ENCODE results near the gene RAB22A.
"Not testable (repeated sequence)": the region's sequence is repeated elsewhere in the genome, so short reads cannot be mapped to it uniquely, and the experiment has no call there.

The RAB22A gene

GRCh38 chr20:58389324-58389967 is 79.9 kb downstream of the RAB22A start:
- peak; percentile 33 for DNase-seq

GRCh38 chr20:58389968-58390658 is 80.6 kb downstream of the RAB22A start:
- no peak for DNase-seq

- no peak for DNase-seq
Observed at GRCh38 chr20:58390659-58391035, 81.1 kb downstream of the RAB22A start.

GRCh38 chr20:58392286-58392685 is 82.8 kb downstream of the RAB22A start:
- no peak for DNase-seq

DNA sequence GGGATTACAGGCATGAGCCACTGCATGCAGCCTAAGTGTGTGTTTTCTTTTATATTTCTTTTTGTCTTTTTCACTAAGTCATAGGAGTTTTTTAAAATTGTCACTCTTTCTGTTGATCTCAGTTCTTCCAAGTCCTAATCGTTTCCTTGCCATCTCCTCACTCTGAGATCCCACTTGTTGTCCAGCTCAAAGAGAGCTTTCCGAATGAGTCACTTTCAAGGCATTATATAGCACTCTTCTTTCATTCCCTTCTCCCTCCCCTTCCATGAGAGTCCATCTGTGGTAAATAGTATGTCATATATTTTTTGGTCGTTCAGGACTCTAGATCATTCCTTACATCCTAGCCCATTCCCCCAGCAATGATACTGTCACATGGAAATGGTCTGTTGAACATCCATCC is 83.8 kb downstream of the RAB22A start:
- DNase-seq, result peak; percentile 70

- no peak for DNase-seq
Observed at GRCh38 chr20:58394801-58395200, 85.3 kb downstream of the RAB22A start.

GRCh38 chr20:58395604-58396003 is 86.1 kb downstream of the RAB22A start:
- no peak for DNase-seq

- DNase-seq, result no peak
Observed at GRCh38 chr20:58397429-58397828, 87.9 kb downstream of the RAB22A start.

DNA sequence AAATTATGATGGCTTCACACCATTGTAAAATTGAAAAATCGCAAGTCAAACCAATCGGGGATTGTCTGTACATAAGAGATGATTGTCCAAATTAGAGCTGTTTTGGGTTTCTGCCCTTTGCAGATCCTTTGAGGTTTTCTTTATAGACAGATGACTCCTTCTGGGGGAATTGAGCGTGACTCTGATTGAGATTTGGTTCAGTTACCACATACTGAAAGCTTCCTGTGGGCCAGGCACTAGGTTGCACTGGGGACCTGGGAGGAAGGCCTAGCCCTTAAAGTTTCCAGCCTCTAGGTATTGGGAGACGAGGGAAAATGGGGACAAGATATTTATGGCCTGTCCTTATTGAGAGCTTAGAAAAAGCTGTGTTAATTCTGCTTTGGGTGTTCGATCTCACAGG is 88.7 kb downstream of the RAB22A start:
- no peak for DNase-seq

GRCh38 chr20:58399926-58400325 is 90.4 kb downstream of the RAB22A start:
- no peak for DNase-seq

DNA sequence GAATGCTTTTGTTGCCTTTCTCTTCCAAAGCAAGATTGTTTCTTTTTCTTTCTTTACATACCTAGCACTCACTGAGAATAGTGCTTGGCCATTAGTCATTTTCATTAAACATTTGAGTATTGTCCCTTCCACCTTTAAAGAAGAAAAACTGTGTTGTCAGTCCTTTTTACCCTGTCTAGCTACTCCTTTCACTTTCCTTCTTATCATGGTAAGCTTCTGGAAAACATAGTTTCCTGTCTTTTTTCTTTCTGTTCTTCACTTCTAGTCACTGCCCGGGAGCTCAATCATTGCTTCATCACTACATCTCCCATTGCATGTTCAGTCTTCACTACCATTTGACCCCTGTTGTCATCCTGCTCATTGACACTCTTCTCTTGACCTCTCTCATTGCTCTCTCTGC is 91.6 kb downstream of the RAB22A start:
- DNase-seq, result no peak

- no peak for DNase-seq
Observed at GRCh38 chr20:58402305-58402704, 92.8 kb downstream of the RAB22A start.

DNA sequence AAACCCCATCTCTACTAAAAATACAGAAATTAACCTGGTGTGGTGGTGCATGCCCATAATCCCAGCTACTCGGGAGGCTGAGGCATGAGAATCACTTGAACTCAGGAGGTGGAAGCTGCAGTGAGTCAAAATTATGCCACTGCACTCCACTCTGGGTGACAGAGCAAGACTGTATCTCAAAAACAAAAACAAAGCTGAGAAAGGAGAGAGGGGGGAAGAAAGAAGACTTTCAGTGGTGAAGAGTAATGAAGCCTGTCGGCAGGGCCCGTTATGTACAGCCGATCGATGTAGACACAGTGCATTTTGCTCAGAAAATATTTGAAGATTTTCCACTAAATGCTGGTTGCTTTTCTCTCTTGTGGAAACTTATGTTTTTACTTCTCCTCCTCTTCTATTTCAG is 93.3 kb downstream of the RAB22A start:
- DNase-seq, result no peak

DNA sequence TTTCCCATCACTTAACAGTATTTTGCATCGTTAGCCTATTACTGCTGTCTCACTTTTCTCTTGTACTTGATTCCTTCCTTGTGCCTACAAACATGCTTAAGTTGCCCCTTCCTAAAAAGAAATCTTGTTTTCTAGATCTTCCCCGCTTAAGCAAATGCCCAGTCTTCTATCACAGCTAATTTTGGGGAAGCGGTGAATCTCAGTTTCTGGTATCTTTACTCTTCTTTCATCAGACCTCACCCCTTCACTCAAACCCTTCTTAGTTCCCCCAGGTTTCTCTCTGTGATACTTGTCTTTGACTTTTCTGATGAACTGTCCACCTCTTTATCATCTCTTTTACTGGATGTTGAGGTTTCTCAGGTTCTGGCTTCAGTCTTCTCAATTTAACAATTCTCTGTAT is 93.8 kb downstream of the RAB22A start:
- no peak for DNase-seq

GRCh38 chr20:58405504-58406291 is 96.2 kb downstream of the RAB22A start:
- no peak for DNase-seq

DNA sequence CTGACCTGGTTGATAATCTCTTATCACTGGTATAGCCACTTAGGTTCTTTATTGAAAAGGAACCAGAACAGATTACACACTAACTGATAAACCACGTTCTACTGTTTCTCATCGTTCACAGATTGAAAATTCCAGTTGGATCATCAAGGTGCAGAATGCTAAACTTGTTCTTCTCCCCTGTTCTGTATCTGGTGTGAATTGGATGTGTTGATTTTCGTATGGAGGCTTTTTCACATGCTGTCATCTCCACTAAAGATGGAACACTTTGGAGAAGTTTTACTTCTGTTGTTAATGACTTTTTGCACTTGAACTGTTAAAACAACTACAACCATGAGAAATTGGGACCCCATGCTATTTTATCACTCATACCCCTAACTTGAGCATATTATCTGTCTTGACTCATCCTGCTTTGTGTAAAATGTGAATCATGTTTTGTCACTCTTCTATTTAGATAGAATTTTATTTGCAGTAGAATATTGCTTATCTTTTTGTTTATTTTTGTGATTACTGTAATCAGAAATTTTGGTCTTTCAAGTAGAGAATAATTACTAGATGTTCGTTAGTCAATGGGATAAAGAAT is 97.0 kb downstream of the RAB22A start:
- DNase-seq, result no peak

- peak; percentile 14 for DNase-seq
Observed at GRCh38 chr20:58407201-58407873, 97.8 kb downstream of the RAB22A start.

DNA sequence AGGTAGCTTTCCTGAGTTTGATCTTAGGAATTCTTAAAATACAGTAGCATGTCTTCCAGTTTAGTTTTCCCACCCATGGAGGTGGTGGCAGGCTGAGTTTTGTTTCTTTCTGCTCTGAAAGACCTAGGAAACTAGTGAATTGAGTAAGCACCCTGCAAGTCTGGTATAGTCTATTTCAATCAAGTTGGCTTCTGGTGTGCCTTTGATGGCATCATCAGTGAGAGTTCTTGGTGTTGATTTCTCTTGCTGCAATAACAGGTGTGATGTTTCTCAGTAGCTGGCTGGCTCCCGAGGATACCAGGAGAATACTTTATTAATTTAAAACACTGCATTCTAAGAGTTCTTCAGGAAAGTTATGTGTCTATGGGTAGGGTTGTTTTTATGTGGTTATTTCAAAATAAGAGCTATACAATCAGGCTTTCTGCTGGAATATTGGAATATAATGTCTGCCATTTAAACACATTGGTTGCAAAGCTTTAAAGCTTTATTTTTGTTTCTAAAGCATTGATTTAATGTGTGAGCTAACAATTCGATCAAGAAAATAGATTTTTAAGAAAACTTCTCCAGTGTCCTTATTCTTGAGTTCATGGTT is 98.5 kb downstream of the RAB22A start:
- DNase-seq, result no peak

GRCh38 chr20:58408603-58409246 is 99.2 kb downstream of the RAB22A start:
- DNase-seq, result no peak

DNA sequence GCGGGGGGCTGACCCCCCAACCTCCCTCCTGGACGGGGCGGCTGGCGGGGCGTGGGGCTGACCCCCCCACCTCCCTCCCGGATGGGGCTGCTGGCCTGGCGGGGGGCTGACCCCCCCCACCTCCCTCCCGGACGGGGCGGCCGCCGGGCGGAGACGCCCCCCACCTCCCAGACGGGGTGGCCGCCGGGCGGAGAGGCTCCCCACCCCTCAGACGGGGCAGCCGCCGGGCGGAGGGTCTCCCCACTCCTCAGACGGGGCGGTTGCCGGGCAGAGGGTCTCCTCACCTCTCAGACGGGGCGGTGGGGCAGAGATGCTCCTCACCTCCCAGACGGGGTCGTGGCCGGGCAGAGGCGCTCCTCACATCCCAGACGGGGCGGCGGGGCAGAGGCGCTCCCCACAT is 104.7 kb downstream of the RAB22A start:
- DNase-seq, result not testable (repeated sequence)

- DNase-seq, result not testable (repeated sequence)
Observed at GRCh38 chr20:58414786-58415185, 105.3 kb downstream of the RAB22A start.

GRCh38 chr20:58416057-58416456 is 106.5 kb downstream of the RAB22A start:
- DNase-seq, result no peak
